GM12872 (cell line): ENCODE data around the gene BRD7.

ENCODE experiments used
- CTCF ChIP-seq: IDR thresholded peaks from 3 replicates; pipeline ENCODE4 v1.5.1; 2011; ENCODE audit warnings: low read depth, mild to moderate bottlenecking, low read length, moderate library complexity; ENCODE audit not compliant: insufficient read depth

BRD7 gene

DNA sequence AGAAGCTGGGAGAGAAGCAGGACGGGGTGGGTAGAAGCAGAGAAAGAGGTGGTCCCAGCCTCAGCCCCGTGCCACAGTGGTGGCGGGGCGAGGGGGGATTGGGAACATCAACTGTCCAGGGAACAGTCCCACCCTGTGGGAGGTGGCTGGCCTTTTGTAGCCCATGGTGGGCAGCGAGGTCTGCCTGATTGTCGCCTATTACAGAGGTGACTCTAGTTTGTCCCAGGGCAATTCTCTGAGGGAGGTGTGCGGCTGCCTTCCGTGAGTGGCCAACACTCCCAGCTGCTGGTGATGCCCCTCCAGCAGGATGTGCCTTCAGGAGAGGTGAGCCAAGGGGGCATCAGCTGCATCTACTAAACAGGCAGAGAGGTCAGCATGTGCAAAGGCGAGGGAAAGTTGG, 5.0 kb upstream of the BRD7 start:
- TF ChIP-seq CTCF, result no peak

GRCh38 chr16:50373345-50373701, 4.5 kb upstream of the BRD7 start:
- TF ChIP-seq CTCF, result no peak

DNA sequence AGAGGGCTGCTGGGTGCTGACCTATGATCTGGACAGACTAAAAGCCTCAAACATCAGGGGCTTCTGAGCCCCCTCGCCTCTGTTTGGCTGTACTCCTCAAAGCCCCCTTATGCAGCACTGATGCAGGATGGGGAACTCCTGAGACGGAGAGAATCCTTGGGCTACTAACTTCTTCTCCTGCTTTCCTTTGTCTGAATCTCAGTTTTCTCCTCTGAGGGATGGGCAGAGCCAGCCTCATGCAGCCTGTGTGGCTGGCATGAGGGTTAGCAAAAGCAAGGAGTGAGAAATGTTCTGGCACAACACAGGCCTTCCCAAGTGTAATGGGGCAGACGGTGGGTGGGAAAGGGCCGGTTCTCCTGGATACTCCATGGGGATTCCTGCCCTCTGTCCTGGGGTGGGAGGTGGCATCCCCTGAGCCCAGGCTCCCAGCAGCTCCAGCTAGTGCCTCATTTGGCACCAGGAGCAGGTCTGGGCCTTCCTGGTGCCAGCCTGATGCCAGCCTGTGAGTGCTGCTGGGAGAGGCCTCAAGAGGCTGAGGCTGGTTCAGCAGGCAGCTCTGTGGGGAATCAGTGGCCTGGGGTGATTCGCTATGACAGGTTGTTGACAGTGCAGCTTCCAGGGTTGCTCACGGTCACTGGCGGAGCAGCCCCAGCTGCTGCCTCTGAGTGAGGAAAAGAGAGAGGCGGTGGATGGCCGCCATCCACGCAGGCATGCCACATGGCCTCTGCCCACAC, 4.0 kb upstream of the BRD7 start:
- no peak for TF ChIP-seq CTCF

GRCh38 chr16:50371936-50372595, 3.3 kb upstream of the BRD7 start:
- TF ChIP-seq CTCF, result no peak

- TF ChIP-seq CTCF, result no peak
These were observed 2.4 kb upstream of the BRD7 start for GRCh38 chr16:50371036-50371716.

- TF ChIP-seq CTCF, result no peak
These were observed 481 bp upstream of the BRD7 start for GRCh38 chr16:50369133-50369804.

GRCh38 chr16:50367777-50368409, 895 bp downstream of the BRD7 start:
- no peak for TF ChIP-seq CTCF
